ENCODE data around the gene ATG16L1.

Gene ATG16L1

GRCh38 chr2:233241803-233242202 lies 9.7 kb upstream of the ATG16L1 start:
- Histone ChIP-seq H2BK5ac (ENCODE audit: low read length) (no peak overlapping the region), H3K4ac (ENCODE audit: low read length) (no peak overlapping the region), H3K36me3 (replicated peaks in 1 of 2; ENCODE audit: control insufficient read depth in 2 of 2, insufficient read depth in 2 of 2, low read length in 2 of 2) (no peaks in the 10 kb centered on the region), H2AFZ (ENCODE audit: low read length) (no peak overlapping the region), H3K4me2 (ENCODE audit: insufficient read depth, low read length, poor library complexity, severe bottlenecking) (no peak overlapping the region), H3K23ac (ENCODE audit: low read depth, low read length, poor library complexity) (no peak overlapping the region), H2BK12ac (ENCODE audit: low read length) (no peak overlapping the region), H4K91ac (ENCODE audit: low read depth, low read length, poor library complexity) (no peak overlapping the region), H3K27me3 (ENCODE audit: control insufficient read depth in 3 of 3, insufficient read depth in 3 of 3, low read depth in 1 of 3, low read length in 3 of 3) (peaks cover 0 to 5% (median 0%) of the 10 kb centered on the region in 3 experiments), H3K27ac (replicated peaks; ENCODE audit: low read length) (no peak overlapping the region), H2BK120ac (ENCODE audit: low read depth, low read length) (no peak overlapping the region), H3K9ac (ENCODE audit: low read depth, low read length, poor library complexity) (no peak overlapping the region), H3K79me1 (ENCODE audit: low read depth, low read length) (no peaks in the 10 kb centered on the region), H3K9me3 (replicated peaks in 1 of 2; ENCODE audit: control insufficient read depth in 2 of 2, insufficient read depth in 1 of 2, low read depth in 1 of 2, low read length in 2 of 2) (no peaks in the 10 kb centered on the region), H3K14ac (ENCODE audit: low read length) (no peak overlapping the region), H2BK15ac (ENCODE audit: low read length) (no peak overlapping the region), H3K18ac (ENCODE audit: low read length) (no peak overlapping the region), H2AK5ac (ENCODE audit: low read depth, low read length) (no peak overlapping the region), H4K8ac (ENCODE audit: low read depth, low read length) (no peak overlapping the region), H3K4me1 (ENCODE audit: control insufficient read depth in 2 of 2, insufficient read depth in 1 of 2, low read depth in 1 of 2, low read length in 2 of 2) (no peaks in the 10 kb centered on the region), H3K4me3 (ENCODE audit: low read length in 2 of 2) (no peak overlapping the region)
- no CpG with 5 or more reads among the region's 3 CpGs for WGBS, 2 donors (ENCODE audit: extremely low coverage in 2 of 2, insufficient read length in 2 of 2, insufficient replicate concordance in 1 of 2)
- no peak for DNase-seq (ENCODE audit: low spot score)

- no peak overlapping the region for H2AFZ ChIP-seq (ENCODE audit: low read length)
- no peak for DNase-seq (ENCODE audit: low spot score)
Measured at GRCh38 chr2:233242231-233242927, 9.1 kb upstream of the ATG16L1 start.

GRCh38 chr2:233243348-233243747 lies 8.1 kb upstream of the ATG16L1 start:
- no peaks in the 10 kb centered on the region for H3K79me1 ChIP-seq (ENCODE audit: low read depth, low read length)
- no peak overlapping the region for H2BK15ac ChIP-seq (ENCODE audit: low read length)

More at GRCh38 chr2:233242231-233242927, 9.1 kb upstream of the ATG16L1 start:
- WGBS, 2 donors (ENCODE audit: extremely low coverage in 2 of 2, insufficient read length in 2 of 2, insufficient replicate concordance in 1 of 2), result no CpG with 5 or more reads among the region's 14 CpGs
- H2BK5ac ChIP-seq (ENCODE audit: low read length), result no peak overlapping the region
- no peak overlapping the region for H2BK12ac ChIP-seq (ENCODE audit: low read length)
- no peak overlapping the region for H2BK120ac ChIP-seq (ENCODE audit: low read depth, low read length)
- peaks cover 0 to 5% (median 0%) of the 10 kb centered on the region in 3 experiments for H3K27me3 ChIP-seq (ENCODE audit: control insufficient read depth in 3 of 3, insufficient read depth in 3 of 3, low read depth in 1 of 3, low read length in 3 of 3)
- no peak overlapping the region for H3K9ac ChIP-seq (ENCODE audit: low read depth, low read length, poor library complexity)
- no peak overlapping the region for H3K4me2 ChIP-seq (ENCODE audit: insufficient read depth, low read length, poor library complexity, severe bottlenecking)
- no peak overlapping the region for H3K4ac ChIP-seq (ENCODE audit: low read length)
- H4K8ac ChIP-seq (ENCODE audit: low read depth, low read length), result no peak overlapping the region
- H3K4me3 ChIP-seq (ENCODE audit: low read length in 2 of 2), result no peak overlapping the region
- no peak overlapping the region for H3K18ac ChIP-seq (ENCODE audit: low read length)
- no peak overlapping the region for H3K23ac ChIP-seq (ENCODE audit: low read depth, low read length, poor library complexity)
- no peaks in the 10 kb centered on the region for H3K36me3 ChIP-seq (replicated peaks in 1 of 2; ENCODE audit: control insufficient read depth in 2 of 2, insufficient read depth in 2 of 2, low read length in 2 of 2)
- H2BK15ac ChIP-seq (ENCODE audit: low read length), result no peak overlapping the region
- H3K79me1 ChIP-seq (ENCODE audit: low read depth, low read length), result no peaks in the 10 kb centered on the region
- H2AK5ac ChIP-seq (ENCODE audit: low read depth, low read length), result no peak overlapping the region
- H3K4me1 ChIP-seq (ENCODE audit: control insufficient read depth in 2 of 2, insufficient read depth in 1 of 2, low read depth in 1 of 2, low read length in 2 of 2), result no peaks in the 10 kb centered on the region
- no peak overlapping the region for H3K27ac ChIP-seq (replicated peaks; ENCODE audit: low read length)
- no peak overlapping the region for H3K14ac ChIP-seq (ENCODE audit: low read length)
- H4K91ac ChIP-seq (ENCODE audit: low read depth, low read length, poor library complexity), result no peak overlapping the region
- no peaks in the 10 kb centered on the region for H3K9me3 ChIP-seq (replicated peaks in 1 of 2; ENCODE audit: control insufficient read depth in 2 of 2, insufficient read depth in 1 of 2, low read depth in 1 of 2, low read length in 2 of 2)

GRCh38 chr2:233244818-233245217 lies 6.7 kb upstream of the ATG16L1 start:
- H4K91ac ChIP-seq (ENCODE audit: low read depth, low read length, poor library complexity), result no peak overlapping the region
- no peak overlapping the region for H2BK12ac ChIP-seq (ENCODE audit: low read length)
- no peak overlapping the region for H2BK15ac ChIP-seq (ENCODE audit: low read length)
- H3K27ac ChIP-seq (replicated peaks; ENCODE audit: low read length), result no peak overlapping the region
- no peak overlapping the region for H3K4me3 ChIP-seq (ENCODE audit: low read length in 2 of 2)
- H2BK5ac ChIP-seq (ENCODE audit: low read length), result no peak overlapping the region
- H3K14ac ChIP-seq (ENCODE audit: low read length), result no peak overlapping the region
- H3K4ac ChIP-seq (ENCODE audit: low read length), result no peak overlapping the region
- peaks cover 0 to 2% of the 10 kb centered on the region in 2 donors for H3K9me3 ChIP-seq (replicated peaks in 1 of 2; ENCODE audit: control insufficient read depth in 2 of 2, insufficient read depth in 1 of 2, low read depth in 1 of 2, low read length in 2 of 2)
- H3K79me1 ChIP-seq (ENCODE audit: low read depth, low read length), result no peaks in the 10 kb centered on the region
- H3K27me3 ChIP-seq (ENCODE audit: control insufficient read depth in 3 of 3, insufficient read depth in 3 of 3, low read depth in 1 of 3, low read length in 3 of 3), result peaks cover 0 to 5% (median 0%) of the 10 kb centered on the region in 3 experiments
- peak overlapping the region; percentile 18 for H2AFZ ChIP-seq (ENCODE audit: low read length)
- H3K18ac ChIP-seq (ENCODE audit: low read length), result no peak overlapping the region
- no peaks in the 10 kb centered on the region for H3K4me1 ChIP-seq (ENCODE audit: control insufficient read depth in 2 of 2, insufficient read depth in 1 of 2, low read depth in 1 of 2, low read length in 2 of 2)
- no peak overlapping the region for H2BK120ac ChIP-seq (ENCODE audit: low read depth, low read length)
- no peak overlapping the region for H3K9ac ChIP-seq (ENCODE audit: low read depth, low read length, poor library complexity)
- no peaks in the 10 kb centered on the region for H3K36me3 ChIP-seq (replicated peaks in 1 of 2; ENCODE audit: control insufficient read depth in 2 of 2, insufficient read depth in 2 of 2, low read length in 2 of 2)
- H2AK5ac ChIP-seq (ENCODE audit: low read depth, low read length), result no peak overlapping the region
- no peak for DNase-seq (ENCODE audit: low spot score)
- H3K23ac ChIP-seq (ENCODE audit: low read depth, low read length, poor library complexity), result no peak overlapping the region
- no CpG with 5 or more reads among the region's 5 CpGs for WGBS, 2 donors (ENCODE audit: extremely low coverage in 2 of 2, insufficient read length in 2 of 2, insufficient replicate concordance in 1 of 2)
- H3K4me2 ChIP-seq (ENCODE audit: insufficient read depth, low read length, poor library complexity, severe bottlenecking), result no peak overlapping the region
- H4K8ac ChIP-seq (ENCODE audit: low read depth, low read length), result no peak overlapping the region

More at GRCh38 chr2:233243348-233243747, 8.1 kb upstream of the ATG16L1 start:
- Histone ChIP-seq H4K8ac (ENCODE audit: low read depth, low read length) (no peak overlapping the region), H3K27me3 (ENCODE audit: control insufficient read depth in 3 of 3, insufficient read depth in 3 of 3, low read depth in 1 of 3, low read length in 3 of 3) (peaks cover 0 to 5% (median 0%) of the 10 kb centered on the region in 3 experiments), H3K36me3 (replicated peaks in 1 of 2; ENCODE audit: control insufficient read depth in 2 of 2, insufficient read depth in 2 of 2, low read length in 2 of 2) (no peaks in the 10 kb centered on the region), H3K9ac (ENCODE audit: low read depth, low read length, poor library complexity) (no peak overlapping the region), H3K27ac (replicated peaks; ENCODE audit: low read length) (no peak overlapping the region), H3K18ac (ENCODE audit: low read length) (no peak overlapping the region), H2BK5ac (ENCODE audit: low read length) (no peak overlapping the region), H2BK12ac (ENCODE audit: low read length) (no peak overlapping the region), H3K4me1 (ENCODE audit: control insufficient read depth in 2 of 2, insufficient read depth in 1 of 2, low read depth in 1 of 2, low read length in 2 of 2) (no peaks in the 10 kb centered on the region), H3K14ac (ENCODE audit: low read length) (no peak overlapping the region), H2BK120ac (ENCODE audit: low read depth, low read length) (no peak overlapping the region), H3K4ac (ENCODE audit: low read length) (no peak overlapping the region), H3K4me3 (ENCODE audit: low read length in 2 of 2) (no peak overlapping the region), H4K91ac (ENCODE audit: low read depth, low read length, poor library complexity) (no peak overlapping the region), H3K23ac (ENCODE audit: low read depth, low read length, poor library complexity) (no peak overlapping the region), H2AK5ac (ENCODE audit: low read depth, low read length) (no peak overlapping the region), H2AFZ (ENCODE audit: low read length) (no peak overlapping the region), H3K9me3 (replicated peaks in 1 of 2; ENCODE audit: control insufficient read depth in 2 of 2, insufficient read depth in 1 of 2, low read depth in 1 of 2, low read length in 2 of 2) (no peaks in the 10 kb centered on the region), H3K4me2 (ENCODE audit: insufficient read depth, low read length, poor library complexity, severe bottlenecking) (no peak overlapping the region)
- WGBS, 2 donors (ENCODE audit: extremely low coverage in 2 of 2, insufficient read length in 2 of 2, insufficient replicate concordance in 1 of 2), result no CpG with 5 or more reads among the region's 4 CpGs
- DNase-seq (ENCODE audit: low spot score), result no peak
